ENCODE data around the gene ARHGEF4.

Gene ARHGEF4

DNA sequence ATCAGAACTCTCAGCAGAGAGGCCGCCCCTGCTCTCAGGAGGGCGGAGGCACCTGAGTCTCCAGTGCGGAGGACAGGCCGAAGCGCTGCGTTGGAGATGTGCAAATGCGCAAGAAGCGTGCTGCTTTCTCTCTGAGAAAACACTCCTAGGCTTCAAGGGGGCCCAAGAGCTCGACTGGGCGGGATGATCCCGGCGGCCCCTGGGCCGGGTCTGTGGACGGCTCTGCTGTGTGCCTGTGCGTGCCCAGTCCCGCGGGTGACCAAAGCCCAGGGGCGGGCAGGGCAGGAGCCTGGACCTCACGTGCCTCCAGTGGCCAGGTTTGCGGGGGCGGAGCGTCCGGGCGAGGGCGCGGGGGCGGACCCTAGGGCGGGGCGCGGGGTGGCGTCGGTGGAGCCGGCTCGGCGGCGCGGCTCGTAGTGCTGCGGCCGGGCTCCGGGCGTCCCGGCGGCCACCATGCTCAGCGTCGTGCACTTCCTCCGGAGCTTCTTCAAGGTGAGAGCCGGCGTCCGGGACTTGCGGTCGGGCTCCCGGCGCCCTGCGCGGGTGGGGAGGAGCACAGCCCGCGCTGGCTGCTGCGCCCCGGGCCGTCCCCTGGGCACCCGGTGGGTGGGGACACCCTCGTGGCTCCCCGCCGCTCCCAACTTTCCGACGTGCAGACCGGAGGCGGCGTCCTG is at the start of gene ARHGEF4:
TSS of gene ARHGEF4 (plus strand) at position 414 of the 674 bp plus-strand sequence. CDS start at position 454, 40 bp downstream.
- DNase-seq (ENCODE audit: low spot score) = no peak

DNA sequence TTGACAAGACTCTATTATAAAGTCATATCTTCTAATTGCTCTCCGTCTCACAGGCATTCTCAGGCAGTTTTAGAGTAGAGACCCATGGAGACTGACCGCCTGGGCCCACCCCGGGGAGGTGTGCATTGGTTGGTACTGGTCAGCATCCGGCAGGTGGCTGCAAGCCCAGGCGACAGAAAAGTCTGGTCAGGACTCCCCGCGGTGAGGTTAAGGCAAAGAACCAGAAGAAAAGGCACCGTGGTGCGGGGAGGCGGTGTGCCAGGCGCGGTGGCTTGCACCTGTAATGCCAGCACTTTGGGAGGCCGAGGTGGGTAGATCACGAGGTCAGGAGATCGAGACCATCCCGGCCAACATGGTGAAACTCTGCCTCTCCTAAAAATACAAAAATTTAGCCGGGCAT is 48.9 kb upstream of the ARHGEF4 start:
- DNase-seq (ENCODE audit: low spot score) = no peak

GRCh38 chr2:130790312-130790711 is 46.4 kb upstream of the ARHGEF4 start:
- no peak for DNase-seq (ENCODE audit: low spot score)

- DNase-seq (ENCODE audit: low spot score) = no peak
Observed at GRCh38 chr2:130790804-130791616, 45.7 kb upstream of the ARHGEF4 start.

- no peak for DNase-seq (ENCODE audit: low spot score)
Observed at GRCh38 chr2:130791617-130791939, 45.1 kb upstream of the ARHGEF4 start.

- peak; percentile 43 for DNase-seq (ENCODE audit: low spot score)
Observed at GRCh38 chr2:130795431-130795830, 41.3 kb upstream of the ARHGEF4 start.

DNA sequence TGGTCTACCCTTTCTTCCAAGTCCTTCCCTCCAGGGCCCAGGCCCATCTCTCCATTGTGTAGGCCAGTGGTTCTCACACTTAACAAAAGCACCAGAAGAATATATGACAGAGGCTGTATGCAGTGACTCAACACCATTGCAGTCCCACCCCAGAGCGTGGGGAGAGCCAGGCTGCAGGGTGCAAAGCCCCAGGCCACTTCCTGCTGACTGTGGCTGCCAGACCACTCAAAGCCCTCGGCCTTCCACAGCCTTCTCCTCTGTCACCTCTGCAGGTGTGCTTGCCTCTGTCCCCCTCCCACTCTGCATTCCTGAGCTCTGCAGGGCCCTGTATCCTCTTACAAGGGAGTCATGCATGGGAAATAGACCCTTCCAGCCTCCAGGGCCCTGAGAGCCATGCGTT is 40.4 kb upstream of the ARHGEF4 start:
- DNase-seq (ENCODE audit: low spot score) = no peak

DNA sequence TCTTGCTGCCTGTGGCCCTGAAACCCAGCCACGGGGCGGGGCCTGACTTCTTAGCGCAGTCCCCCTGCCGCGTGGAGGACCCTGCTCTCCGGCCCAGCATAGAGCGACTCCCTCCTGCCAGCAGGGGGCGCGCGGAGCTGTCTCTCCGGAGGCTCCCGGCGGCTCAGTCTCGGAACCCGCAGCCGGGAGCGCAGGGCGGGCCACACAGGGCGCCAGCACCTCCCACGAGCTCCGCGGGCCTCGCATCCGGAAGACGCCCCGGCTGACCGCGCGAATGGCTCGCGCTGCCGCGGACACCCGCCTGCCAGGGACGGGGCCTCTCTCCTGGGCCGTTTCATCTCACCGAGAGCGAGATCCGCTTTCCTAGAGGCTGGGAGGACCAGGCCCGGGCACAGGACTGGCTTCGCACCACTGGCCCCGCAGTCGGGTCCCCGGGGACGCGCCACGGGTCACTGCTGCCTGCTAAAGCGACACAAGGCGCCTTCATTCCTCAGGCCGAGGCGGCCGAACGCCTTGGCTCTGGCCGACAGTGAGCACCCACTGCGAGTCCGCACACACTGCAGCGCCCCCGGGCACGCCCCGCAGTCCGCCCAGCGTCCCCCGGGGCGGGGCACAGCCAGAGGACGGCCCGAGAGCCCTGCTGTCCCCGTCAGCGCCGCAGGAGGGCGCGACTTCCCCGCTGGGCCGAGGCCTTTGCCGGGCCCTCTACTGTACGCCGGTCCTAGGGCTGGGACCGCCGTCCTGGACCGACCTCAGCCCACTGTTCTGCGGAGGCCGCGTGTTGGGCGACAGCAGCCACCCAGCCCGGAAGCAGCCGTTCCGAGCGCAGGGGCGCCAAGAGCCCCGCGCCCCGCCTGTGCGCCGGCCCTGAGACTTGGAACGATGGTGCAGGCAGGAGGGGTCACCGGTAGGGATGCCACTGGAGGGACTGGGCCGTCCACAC is 39.0 kb upstream of the ARHGEF4 start:
- peak; percentile 82 for DNase-seq (ENCODE audit: low spot score)

- no peak for DNase-seq (ENCODE audit: low spot score)
Observed at GRCh38 chr2:130798472-130799218, 38.1 kb upstream of the ARHGEF4 start.

- DNase-seq (ENCODE audit: low spot score) = no peak
Observed at GRCh38 chr2:130799295-130799694, 37.4 kb upstream of the ARHGEF4 start.

DNA sequence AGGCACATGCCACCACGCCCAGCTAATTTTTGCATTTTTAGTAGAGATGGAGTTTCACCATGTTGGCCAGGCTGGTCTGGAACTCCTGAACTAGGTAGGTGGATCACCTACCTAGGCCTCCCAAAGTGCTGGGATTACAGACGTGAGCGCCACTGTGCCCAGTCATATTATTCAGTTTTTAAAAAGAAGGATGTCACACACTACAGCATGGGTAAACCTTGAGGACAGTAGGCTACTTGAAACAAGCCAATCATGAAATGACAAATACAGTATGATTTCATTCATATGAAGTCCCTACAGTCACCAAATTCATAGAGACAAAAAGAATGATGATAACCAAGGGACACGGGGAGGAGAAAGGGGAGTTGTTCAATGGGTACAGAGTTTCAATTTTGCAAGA is 31.1 kb upstream of the ARHGEF4 start:
- no peak for DNase-seq (ENCODE audit: low spot score)

- DNase-seq (ENCODE audit: low spot score) = no peak
Observed at GRCh38 chr2:130806370-130806769, 30.3 kb upstream of the ARHGEF4 start.

DNA sequence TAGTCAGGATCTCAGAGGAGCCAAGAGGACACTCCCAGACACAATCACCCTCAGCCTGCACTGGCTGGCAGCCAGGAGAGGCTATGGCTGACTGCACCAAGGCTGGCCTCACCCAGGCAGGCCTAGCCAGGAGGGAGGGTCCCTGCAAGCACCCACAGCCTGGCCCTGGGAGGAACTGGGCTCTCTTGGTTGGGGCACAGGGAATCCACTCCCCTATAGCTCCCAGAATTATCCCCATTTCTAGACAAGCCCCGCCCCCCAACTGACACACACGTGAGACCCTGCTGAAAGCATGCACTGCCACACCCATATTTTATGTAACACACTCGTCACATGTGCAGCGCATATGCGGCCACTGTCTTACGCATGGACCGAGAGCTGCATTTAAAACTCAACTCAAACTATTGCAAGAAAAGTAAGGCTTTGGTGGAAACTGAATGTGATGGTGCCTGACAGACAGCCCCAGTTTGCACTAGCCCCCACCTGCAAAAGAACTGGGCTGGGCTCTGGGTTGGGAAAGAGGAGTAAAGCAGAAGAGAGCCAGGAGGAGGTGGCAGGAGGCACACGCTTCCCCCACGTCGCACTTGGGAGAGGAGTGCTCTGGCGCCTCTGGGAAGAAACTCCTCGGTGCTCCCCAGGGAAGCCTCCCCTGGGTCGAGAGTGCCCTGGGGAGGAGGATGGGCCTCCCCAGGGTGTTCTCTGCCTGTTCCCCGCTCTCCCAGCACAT is 28.9 kb upstream of the ARHGEF4 start:
- no peak for DNase-seq (ENCODE audit: low spot score)

GRCh38 chr2:130808482-130809268 is 28.0 kb upstream of the ARHGEF4 start:
- no peak for DNase-seq (ENCODE audit: low spot score)

DNA sequence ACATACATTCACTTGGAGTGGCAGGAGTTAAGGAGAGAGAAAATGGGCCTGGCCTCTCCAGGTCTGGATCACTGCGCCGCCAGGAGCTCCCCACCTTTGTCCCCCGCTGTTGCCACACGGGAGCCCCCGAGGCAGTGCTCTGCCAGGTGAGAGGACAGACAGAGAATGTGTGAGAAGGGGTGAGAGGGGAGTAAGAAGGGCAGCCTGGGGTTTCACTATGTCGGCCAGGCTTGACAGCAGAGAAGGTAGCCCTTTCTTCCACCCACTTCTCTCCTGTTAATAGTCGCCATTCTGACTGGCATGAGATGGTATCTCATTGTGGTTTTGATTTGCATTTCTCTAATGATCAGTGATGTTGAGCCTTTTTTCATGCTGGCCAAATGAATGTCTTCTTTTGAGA is 26.2 kb upstream of the ARHGEF4 start:
- no peak for DNase-seq (ENCODE audit: low spot score)

- no peak for DNase-seq (ENCODE audit: low spot score)
Observed at GRCh38 chr2:130813722-130814121, 23.0 kb upstream of the ARHGEF4 start.

DNA sequence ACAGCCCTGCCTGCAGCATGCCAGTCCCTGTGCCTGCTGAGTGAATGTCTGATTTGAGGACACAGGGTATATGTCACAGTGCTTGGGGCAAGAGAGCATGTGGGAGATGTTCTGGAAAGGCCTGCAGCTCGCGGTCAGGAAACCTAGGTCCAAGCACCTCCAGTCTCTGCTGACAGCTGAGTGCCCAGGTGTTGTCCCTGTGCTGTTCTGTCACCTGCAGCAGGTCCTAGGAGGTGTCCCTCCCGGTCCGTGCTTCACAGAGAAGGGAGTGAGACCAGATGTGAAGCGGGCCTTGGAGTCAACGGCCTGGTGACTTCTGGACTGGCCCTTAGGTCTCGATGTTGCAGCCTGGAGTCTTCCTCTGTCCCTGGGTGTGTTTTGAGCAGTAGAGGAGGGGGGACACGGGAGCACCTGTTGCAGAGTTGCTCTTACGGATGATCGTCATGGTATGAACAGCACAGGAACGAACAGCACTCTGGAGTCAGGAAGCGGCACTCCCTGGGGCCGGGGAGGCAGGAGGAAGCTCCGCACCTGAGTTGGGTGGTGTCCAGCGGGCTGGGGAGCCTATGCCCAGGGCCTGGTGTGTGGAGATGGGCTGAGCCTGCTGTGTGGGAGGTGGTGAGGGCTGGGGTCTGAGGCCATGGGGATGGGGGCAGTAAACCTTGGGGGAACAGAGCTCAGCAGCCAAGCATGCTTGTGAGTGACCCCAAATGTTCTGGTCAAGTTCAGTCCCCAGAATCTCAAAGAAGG is 21.6 kb upstream of the ARHGEF4 start:
- no peak for DNase-seq (ENCODE audit: low spot score)

- no peak for DNase-seq (ENCODE audit: low spot score)
Observed at GRCh38 chr2:130818809-130819208, 17.9 kb upstream of the ARHGEF4 start.

- DNase-seq (ENCODE audit: low spot score) = no peak
Observed at GRCh38 chr2:130819226-130819607, 17.5 kb upstream of the ARHGEF4 start.
